Esophagus squamous epithelium (tissue), 4 donors: ENCODE measurements around the gene WASHC4.

Experiments
- POLR2A ChIP-seq, 4 donors: fragments of 450-650 bp; IDR thresholded peaks; one replicate each; pipeline ENCODE4 v1.6.1; 2017; ENCODE audit warnings: antibody characterized with exemption in 4 of 4, mild to moderate bottlenecking in 4 of 4, moderate library complexity in 3 of 4
- TF ChIP-seq, protein P1 (sequence below), 6 experiments: fragments of 450-650 bp in 4 of 6; fragments of 200-600 bp in 2 of 6; sonication (generic) in 2 of 6; IDR thresholded peaks; one replicate each; pipeline ENCODE4 v1.5.1; 2016 to 2019; ENCODE audit warnings: antibody characterized with exemption in 6 of 6, mild to moderate bottlenecking in 4 of 6, moderate library complexity in 4 of 6

GRCh38 chr12:105090361-105090760 is 17.2 kb upstream of the WASHC4 start:
- TF ChIP-seq, protein P1, sequence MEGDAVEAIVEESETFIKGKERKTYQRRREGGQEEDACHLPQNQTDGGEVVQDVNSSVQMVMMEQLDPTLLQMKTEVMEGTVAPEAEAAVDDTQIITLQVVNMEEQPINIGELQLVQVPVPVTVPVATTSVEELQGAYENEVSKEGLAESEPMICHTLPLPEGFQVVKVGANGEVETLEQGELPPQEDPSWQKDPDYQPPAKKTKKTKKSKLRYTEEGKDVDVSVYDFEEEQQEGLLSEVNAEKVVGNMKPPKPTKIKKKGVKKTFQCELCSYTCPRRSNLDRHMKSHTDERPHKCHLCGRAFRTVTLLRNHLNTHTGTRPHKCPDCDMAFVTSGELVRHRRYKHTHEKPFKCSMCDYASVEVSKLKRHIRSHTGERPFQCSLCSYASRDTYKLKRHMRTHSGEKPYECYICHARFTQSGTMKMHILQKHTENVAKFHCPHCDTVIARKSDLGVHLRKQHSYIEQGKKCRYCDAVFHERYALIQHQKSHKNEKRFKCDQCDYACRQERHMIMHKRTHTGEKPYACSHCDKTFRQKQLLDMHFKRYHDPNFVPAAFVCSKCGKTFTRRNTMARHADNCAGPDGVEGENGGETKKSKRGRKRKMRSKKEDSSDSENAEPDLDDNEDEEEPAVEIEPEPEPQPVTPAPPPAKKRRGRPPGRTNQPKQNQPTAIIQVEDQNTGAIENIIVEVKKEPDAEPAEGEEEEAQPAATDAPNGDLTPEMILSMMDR (IDR thresholded peaks at IDR 0.05) = no peak
- no peak for TF ChIP-seq POLR2A (IDR thresholded peaks at IDR 0.05)
